ENCODE measurements around the gene STX5. TPM values are rescaled to one million over a fixed set of nuclear protein-coding genes. Genes with fewer than 3 reads are reported as not detected.

Gene STX5
- total and polyA plus RNA-seq, 9 of the 15 experiments (the other 6 are each of a cell fraction or from before 2014, with no cell fraction given): 2.8 to 28.6 (median 23.7) TPM

DNA sequence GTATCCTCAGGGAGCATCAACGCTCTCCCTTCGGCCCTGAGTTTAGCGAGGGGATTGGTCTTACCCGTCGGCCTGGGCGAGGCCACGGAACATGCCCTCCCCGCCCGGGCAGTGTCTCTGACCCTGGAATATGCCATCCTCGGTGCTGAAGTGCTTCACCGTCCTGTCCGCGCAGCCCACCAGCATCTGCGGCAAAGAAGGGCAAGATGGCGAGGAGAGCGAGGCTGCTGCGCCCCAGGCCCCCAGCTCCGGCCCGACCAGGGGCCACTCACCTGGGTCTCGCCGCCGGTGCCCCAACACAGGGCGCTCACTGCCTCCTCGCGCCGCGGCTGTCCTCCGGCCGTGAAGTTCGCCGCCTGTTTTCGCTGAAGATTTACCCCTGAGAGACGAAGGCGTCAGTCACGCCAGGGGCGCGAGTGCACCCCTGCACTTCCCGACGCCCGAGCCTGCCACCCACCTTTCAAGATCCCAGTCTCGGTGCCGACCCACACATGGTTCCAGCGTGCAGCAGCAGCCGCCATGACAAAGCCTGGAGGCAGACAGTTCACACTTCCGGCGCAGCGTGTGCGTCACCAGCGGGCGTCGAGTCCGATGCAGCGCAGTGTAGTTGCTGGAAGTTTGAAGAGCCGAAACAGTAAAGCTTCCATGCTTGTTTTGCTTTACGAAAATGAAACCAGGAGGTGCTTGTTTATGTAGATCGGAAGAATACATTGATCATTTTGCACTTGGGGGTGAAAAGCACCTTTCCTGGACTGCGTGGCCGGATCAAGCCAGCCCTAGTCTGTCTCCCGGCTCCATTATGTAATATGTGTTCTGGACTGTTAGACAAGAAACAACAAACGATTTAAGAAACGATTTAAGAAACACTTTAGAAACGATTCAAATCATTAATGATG is 7.4 kb upstream of the STX5 start, which contains the start of gene WDR74 (continued):
- TF ChIP-seq, protein P1, sequence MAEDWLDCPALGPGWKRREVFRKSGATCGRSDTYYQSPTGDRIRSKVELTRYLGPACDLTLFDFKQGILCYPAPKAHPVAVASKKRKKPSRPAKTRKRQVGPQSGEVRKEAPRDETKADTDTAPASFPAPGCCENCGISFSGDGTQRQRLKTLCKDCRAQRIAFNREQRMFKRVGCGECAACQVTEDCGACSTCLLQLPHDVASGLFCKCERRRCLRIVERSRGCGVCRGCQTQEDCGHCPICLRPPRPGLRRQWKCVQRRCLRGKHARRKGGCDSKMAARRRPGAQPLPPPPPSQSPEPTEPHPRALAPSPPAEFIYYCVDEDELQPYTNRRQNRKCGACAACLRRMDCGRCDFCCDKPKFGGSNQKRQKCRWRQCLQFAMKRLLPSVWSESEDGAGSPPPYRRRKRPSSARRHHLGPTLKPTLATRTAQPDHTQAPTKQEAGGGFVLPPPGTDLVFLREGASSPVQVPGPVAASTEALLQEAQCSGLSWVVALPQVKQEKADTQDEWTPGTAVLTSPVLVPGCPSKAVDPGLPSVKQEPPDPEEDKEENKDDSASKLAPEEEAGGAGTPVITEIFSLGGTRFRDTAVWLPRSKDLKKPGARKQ (CRISPR knock-in tag; IDR thresholded peaks at IDR 0.05): no peak
- no peak for TF ChIP-seq TBP (optimal IDR thresholded peaks at IDR 0.05; ENCODE audit: low read depth, low read length)
- TF ChIP-seq, protein P2, sequence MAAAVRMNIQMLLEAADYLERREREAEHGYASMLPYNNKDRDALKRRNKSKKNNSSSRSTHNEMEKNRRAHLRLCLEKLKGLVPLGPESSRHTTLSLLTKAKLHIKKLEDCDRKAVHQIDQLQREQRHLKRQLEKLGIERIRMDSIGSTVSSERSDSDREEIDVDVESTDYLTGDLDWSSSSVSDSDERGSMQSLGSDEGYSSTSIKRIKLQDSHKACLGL (CRISPR knock-in tag; IDR thresholded peaks at IDR 0.05; ENCODE audit: borderline replicate concordance, poor library complexity, severe bottlenecking): peak; percentile 99
- peak; percentile 76 for TF ChIP-seq KHSRP (IDR thresholded peaks at IDR 0.05)
- TF ChIP-seq, protein P3, sequence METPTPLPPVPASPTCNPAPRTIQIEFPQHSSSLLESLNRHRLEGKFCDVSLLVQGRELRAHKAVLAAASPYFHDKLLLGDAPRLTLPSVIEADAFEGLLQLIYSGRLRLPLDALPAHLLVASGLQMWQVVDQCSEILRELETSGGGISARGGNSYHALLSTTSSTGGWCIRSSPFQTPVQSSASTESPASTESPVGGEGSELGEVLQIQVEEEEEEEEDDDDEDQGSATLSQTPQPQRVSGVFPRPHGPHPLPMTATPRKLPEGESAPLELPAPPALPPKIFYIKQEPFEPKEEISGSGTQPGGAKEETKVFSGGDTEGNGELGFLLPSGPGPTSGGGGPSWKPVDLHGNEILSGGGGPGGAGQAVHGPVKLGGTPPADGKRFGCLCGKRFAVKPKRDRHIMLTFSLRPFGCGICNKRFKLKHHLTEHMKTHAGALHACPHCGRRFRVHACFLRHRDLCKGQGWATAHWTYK (CRISPR knock-in tag; IDR thresholded peaks at IDR 0.05): no peak
- TF ChIP-seq, protein P4, sequence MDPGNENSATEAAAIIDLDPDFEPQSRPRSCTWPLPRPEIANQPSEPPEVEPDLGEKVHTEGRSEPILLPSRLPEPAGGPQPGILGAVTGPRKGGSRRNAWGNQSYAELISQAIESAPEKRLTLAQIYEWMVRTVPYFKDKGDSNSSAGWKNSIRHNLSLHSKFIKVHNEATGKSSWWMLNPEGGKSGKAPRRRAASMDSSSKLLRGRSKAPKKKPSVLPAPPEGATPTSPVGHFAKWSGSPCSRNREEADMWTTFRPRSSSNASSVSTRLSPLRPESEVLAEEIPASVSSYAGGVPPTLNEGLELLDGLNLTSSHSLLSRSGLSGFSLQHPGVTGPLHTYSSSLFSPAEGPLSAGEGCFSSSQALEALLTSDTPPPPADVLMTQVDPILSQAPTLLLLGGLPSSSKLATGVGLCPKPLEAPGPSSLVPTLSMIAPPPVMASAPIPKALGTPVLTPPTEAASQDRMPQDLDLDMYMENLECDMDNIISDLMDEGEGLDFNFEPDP (CRISPR knock-in tag; IDR thresholded peaks at IDR 0.05): peak; percentile 59; the same call in 1 of the 2 replicates
- TF ChIP-seq, protein P5, sequence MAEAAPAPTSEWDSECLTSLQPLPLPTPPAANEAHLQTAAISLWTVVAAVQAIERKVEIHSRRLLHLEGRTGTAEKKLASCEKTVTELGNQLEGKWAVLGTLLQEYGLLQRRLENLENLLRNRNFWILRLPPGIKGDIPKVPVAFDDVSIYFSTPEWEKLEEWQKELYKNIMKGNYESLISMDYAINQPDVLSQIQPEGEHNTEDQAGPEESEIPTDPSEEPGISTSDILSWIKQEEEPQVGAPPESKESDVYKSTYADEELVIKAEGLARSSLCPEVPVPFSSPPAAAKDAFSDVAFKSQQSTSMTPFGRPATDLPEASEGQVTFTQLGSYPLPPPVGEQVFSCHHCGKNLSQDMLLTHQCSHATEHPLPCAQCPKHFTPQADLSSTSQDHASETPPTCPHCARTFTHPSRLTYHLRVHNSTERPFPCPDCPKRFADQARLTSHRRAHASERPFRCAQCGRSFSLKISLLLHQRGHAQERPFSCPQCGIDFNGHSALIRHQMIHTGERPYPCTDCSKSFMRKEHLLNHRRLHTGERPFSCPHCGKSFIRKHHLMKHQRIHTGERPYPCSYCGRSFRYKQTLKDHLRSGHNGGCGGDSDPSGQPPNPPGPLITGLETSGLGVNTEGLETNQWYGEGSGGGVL (CRISPR knock-in tag; IDR thresholded peaks at IDR 0.05): no peak
- no peak for TF ChIP-seq MED1 (CRISPR knock-in tag; IDR thresholded peaks at IDR 0.05; ENCODE audit: borderline replicate concordance)
- TF ChIP-seq KAT2B (IDR thresholded peaks at IDR 0.05; ENCODE audit: low read depth, low read length): no peak
- TF ChIP-seq, protein P6, sequence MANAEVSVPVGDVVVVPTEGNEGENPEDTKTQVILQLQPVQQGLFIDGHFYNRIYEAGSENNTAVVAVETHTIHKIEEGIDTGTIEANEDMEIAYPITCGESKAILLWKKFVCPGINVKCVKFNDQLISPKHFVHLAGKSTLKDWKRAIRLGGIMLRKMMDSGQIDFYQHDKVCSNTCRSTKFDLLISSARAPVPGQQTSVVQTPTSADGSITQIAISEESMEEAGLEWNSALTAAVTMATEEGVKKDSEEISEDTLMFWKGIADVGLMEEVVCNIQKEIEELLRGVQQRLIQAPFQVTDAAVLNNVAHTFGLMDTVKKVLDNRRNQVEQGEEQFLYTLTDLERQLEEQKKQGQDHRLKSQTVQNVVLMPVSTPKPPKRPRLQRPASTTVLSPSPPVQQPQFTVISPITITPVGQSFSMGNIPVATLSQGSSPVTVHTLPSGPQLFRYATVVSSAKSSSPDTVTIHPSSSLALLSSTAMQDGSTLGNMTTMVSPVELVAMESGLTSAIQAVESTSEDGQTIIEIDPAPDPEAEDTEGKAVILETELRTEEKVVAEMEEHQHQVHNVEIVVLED (CRISPR knock-in tag; IDR thresholded peaks at IDR 0.05): peak; percentile 9; the same call in 1 of the 2 replicates
- no peak for TF ChIP-seq ZFP30 (CRISPR knock-in tag; IDR thresholded peaks at IDR 0.05; ENCODE audit: borderline replicate concordance)
- TF ChIP-seq EP300 (IDR thresholded peaks at IDR 0.05; ENCODE audit: low read length): no peak
- peak; percentile 52 for TF ChIP-seq PRPF4 (IDR thresholded peaks at IDR 0.05; ENCODE audit: insufficient read depth, low read depth, low read length, poor library complexity, severe bottlenecking)
- TF ChIP-seq ZC3H4 (CRISPR knock-in tag; IDR thresholded peaks at IDR 0.05; ENCODE audit: borderline replicate concordance): no peak
- TF ChIP-seq SMAD2 (IDR thresholded peaks at IDR 0.05; ENCODE audit: low read depth, low read length): no peak
- TF ChIP-seq XRCC3 (IDR thresholded peaks at IDR 0.05): no peak

Data from K562 (cell line).